Keratinocyte (primary cell): ENCODE data around the gene BUB1.

ENCODE experiments used
- CTCF ChIP-seq, 3 experiments: IDR thresholded peaks in 1 of 3; conservative IDR thresholded peaks in 1 of 3; optimal IDR thresholded peaks in 1 of 3; 2 replicates in 2 of 3; 3 replicates in 1 of 3; pipeline versions ENCODE3 to v1.5.1; 2011; ENCODE audit warnings: low read length in 3 of 3, mild to moderate bottlenecking in 3 of 3, moderate library complexity in 2 of 3, control low read depth in 1 of 3, inconsistent platforms in 1 of 3; ENCODE audit not compliant: insufficient read depth in 2 of 3; ENCODE audit errors: extremely low read depth in 1 of 3
- EZH2 ChIP-seq: IDR thresholded peaks from one replicate; pipeline ENCODE4 v1.6.1; 2012; ENCODE audit warnings: inconsistent platforms, mild to moderate bottlenecking, low read length, moderate library complexity

GRCh38 chr2:110669079-110669478 lies 8.8 kb downstream of the BUB1 start:
- no peak for TF ChIP-seq CTCF (optimal IDR thresholded peaks at IDR 0.05 in 1 of 3, IDR thresholded peaks at IDR 0.05 in 1 of 3, conservative IDR thresholded peaks at IDR 0.05 in 1 of 3; ENCODE audit: extremely low read depth in 1 of 3, insufficient read depth in 2 of 3, low read length in 3 of 3)
- TF ChIP-seq EZH2: no peak
